IgD-negative memory B cell (primary cell): ENCODE measurements around the gene LYZL2. TPM values are rescaled to one million over a fixed set of nuclear protein-coding genes. Genes with fewer than 3 reads are reported as not detected.
"Not testable (repeated sequence)": the region's sequence is repeated elsewhere in the genome, so short reads cannot be mapped to it uniquely, and the experiment has no call there.

Experiments
- H3K27ac Mint-ChIP-seq, 3 donors: one replicate each; pipeline ENCODE4 v1.8.0; 2020 to 2022; ENCODE audit warnings: mild to moderate bottlenecking in 3 of 3, mixed read lengths in 3 of 3, moderate library complexity in 1 of 3
- H3K27me3 Mint-ChIP-seq: one replicate; pipeline ENCODE4 v1.8.0; 2021; ENCODE audit warnings: mixed read lengths
- H3K36me3 Mint-ChIP-seq: one replicate; pipeline ENCODE4 v1.8.0; 2020; ENCODE audit warnings: mild to moderate bottlenecking, mixed read lengths
- H3K4me1 Mint-ChIP-seq, 3 donors: one replicate each; pipeline ENCODE4 v1.8.0; 2020 to 2022; ENCODE audit warnings: mixed read lengths in 3 of 3, mild to moderate bottlenecking in 1 of 3
- H3K4me3 Mint-ChIP-seq, 4 donors: one replicate each; pipeline ENCODE4 v1.8.0; 2020 to 2022; ENCODE audit warnings: mild to moderate bottlenecking in 4 of 4, mixed read lengths in 4 of 4, moderate library complexity in 3 of 4
- H3K9me3 Mint-ChIP-seq, 3 donors: one replicate each; pipeline ENCODE4 v1.8.0; 2020 to 2021; ENCODE audit warnings: mixed read lengths in 3 of 3, mild to moderate bottlenecking in 1 of 3
- polyA plus RNA-seq: library from polyadenylated mRNA; unstranded; fragments of 300-500 nt; fragmentation: Illumina TruSeq; gene quantifications from one replicate; pipeline ENCODE4 v1.2.3, GENCODE V29; 2021

The LYZL2 gene
- polyA plus RNA-seq, 1 donor from 2014 or later = not detected

DNA sequence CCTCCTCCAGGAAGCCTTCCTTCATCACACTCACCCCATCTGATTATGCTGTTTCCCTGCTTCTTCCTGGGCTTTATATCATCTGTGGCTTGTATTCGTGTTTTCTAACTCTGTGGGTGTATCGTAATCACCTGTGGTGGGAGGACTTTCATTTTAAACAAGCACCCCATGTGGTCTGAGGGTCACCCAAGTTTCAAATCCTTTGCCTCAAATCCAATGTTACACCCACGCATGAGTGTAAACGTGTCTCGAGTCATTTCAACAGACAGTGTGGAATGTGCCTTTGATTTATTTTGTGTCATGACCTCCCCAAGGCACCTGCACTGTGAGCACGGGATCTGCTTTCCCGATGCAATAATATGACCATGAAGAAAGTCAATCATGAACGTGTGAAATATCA lies 17.5 kb upstream of the LYZL2 start:
- H3K27me3 Mint-ChIP-seq = peaks cover 31% of the 10 kb centered on the region
- peaks cover 0 to 5% (median 0%) of the 10 kb centered on the region in 3 donors for H3K9me3 Mint-ChIP-seq
- no peak overlapping the region for H3K27ac Mint-ChIP-seq
- H3K4me3 Mint-ChIP-seq = no peak overlapping the region
- H3K4me1 Mint-ChIP-seq = no peaks in the 10 kb centered on the region
- H3K36me3 Mint-ChIP-seq = peaks cover 1% of the 10 kb centered on the region

DNA sequence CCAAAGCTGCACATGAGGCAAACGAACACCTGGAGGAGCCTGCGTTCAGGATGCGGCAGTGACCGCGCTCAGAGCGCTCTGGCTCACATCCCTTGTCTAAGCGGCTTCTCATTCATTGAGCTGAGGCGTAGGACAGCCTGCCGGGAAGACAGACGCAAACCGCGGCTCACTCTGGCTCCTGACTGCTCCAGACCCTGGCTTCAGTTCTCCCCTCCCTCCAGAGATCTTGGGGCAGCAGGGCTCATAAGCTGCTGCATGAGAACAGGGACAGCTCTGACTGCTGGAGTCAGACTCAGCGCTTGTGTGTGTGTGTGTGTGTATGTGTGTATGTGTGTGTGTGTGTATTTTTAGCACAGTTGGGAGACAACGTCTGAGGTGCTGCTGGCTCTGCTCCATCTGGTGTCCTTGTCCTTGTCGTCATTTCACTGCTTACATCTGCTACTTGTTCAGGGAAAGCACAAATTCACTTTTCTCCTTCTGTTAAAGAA lies 15.8 kb upstream of the LYZL2 start:
- H3K4me1 Mint-ChIP-seq = no peaks in the 10 kb centered on the region

DNA sequence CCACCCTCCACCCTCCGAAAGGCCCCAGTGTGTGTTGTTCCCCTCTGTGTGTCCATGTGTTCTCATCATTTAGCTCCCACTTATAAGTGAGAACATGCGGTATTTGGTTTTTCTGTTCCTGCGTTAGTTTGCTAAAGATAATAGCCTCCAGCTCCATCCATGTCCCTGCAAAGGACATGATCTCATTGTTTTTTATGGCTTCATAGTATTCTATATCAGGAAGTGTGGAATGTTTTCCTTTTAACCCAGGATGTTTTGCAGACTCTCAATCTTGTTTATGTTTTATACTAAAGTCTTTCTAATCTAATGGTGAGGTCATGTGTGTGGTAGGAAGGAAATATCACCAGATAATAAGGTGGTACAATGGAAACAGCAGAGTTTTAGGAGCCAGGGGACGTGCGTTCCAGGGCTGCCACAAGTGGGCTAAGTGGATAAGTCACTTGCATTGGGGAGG lies 14.9 kb upstream of the LYZL2 start:
- H3K9me3 Mint-ChIP-seq, H3K27ac Mint-ChIP-seq, H3K4me1 Mint-ChIP-seq, H3K36me3 Mint-ChIP-seq, H3K4me3 Mint-ChIP-seq: not testable (repeated sequence)
- peaks cover 32% of the 10 kb centered on the region for H3K27me3 Mint-ChIP-seq

More for the DNA sequence above, 15.8 kb upstream of the LYZL2 start:
- Mint-ChIP-seq H3K9me3 (peaks cover 0 to 5% (median 0%) of the 10 kb centered on the region in 3 donors), H3K36me3 (peaks cover 1% of the 10 kb centered on the region), H3K4me3 (no peak overlapping the region), H3K27ac (no peak overlapping the region), H3K27me3 (peaks cover 34% of the 10 kb centered on the region)

DNA sequence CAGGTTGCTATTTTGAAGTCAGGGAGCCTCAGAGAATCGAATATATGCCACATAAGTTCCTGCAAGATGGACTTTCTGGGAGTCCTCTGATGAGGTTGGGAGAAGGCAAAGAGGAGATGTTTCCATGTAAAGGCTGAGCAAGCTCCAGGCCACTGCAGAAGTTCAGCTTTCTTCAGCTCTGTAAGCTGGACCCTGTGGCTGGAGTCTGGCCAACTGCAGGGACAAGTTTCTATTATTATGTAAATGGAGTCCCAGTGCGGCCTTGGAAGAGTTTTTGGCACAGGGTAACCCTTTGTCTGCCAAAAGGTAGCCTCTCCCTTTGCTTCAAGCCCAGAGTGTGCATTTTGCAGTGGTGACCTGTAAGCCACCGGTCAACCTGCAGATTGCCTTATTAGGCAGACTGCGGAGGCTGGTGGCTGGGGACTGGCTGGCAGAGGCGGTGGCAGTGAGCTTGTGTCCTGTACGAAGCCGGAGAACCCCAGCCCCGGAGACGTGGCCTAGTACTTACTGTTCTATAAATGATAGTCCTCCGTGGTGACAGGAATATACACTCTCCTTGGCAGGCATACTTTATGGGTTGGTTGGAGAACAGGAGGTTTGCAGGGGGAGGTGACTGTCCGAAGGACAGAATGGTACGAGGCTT lies 14.1 kb upstream of the LYZL2 start:
- not testable (repeated sequence) for H3K36me3 Mint-ChIP-seq, H3K4me3 Mint-ChIP-seq, H3K27ac Mint-ChIP-seq, H3K9me3 Mint-ChIP-seq, H3K4me1 Mint-ChIP-seq
- peaks cover 27% of the 10 kb centered on the region for H3K27me3 Mint-ChIP-seq

DNA sequence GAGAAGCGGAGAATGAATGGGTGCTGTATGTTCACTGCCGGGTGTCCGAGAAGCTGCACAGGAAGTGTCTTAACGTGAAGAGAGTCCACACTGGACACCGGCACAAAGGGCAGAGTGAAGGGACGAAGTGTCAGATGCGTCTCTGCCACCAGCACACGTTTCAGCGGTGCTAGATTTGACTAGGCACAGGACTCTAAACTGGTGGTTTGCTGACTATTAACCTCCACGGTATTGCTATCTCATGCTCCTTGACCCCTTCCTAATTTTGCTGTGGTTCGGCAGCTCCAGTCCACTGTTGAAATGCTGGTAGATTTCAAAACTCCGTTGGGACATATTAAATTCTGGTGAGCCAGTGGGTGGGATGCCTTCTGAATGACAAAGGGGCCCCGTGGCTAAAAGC lies 13.3 kb upstream of the LYZL2 start:
- H3K27me3 Mint-ChIP-seq = peaks cover 27% of the 10 kb centered on the region
- H3K9me3 Mint-ChIP-seq, H3K27ac Mint-ChIP-seq, H3K36me3 Mint-ChIP-seq, H3K4me1 Mint-ChIP-seq, H3K4me3 Mint-ChIP-seq: not testable (repeated sequence)

DNA sequence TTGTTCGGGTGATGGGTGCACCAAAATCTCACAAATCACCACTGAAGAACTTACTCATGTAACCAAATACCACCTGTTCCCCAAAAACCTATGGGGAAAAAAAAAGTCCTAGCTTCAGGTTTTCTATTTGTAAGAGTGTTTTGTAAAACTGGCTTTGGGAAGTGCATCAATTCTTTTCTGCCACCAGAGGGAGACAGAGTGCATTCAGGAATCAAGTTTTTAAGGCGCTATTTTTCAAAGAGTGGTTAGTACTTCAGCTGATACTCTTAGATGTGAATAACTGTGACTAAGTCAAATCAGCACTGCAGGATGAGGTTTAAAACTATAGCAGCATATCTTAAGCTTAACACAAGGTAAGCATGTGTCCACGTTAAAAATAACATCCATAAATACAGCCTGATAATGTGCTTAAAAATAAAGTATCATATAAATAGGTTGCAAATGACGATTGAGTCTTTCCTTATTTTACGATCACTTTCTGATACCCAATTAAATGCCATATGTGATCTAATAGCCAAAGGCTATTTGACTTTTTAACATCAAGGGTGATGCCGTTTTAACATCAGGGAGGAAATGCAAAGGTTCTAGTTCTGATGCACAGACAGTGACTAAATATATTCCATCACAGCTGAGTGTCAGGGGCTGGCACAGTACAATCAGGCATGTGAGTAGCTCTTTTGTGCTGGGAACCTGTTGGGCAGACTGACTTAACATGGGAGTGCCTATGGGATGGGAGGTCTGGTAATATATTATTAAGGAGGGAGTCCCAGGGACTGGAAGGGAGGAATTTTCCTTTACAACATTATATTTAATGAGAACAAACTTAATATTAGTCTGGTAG lies 10.6 kb upstream of the LYZL2 start:
- H3K36me3 Mint-ChIP-seq = no peaks in the 10 kb centered on the region
- no peaks in the 10 kb centered on the region for H3K4me1 Mint-ChIP-seq
- H3K27ac Mint-ChIP-seq = peak overlapping the region in 1 of 3 donors; percentile 9
- peaks cover 15% of the 10 kb centered on the region for H3K27me3 Mint-ChIP-seq
- no peaks in the 10 kb centered on the region for H3K9me3 Mint-ChIP-seq
- no peak overlapping the region for H3K4me3 Mint-ChIP-seq

DNA sequence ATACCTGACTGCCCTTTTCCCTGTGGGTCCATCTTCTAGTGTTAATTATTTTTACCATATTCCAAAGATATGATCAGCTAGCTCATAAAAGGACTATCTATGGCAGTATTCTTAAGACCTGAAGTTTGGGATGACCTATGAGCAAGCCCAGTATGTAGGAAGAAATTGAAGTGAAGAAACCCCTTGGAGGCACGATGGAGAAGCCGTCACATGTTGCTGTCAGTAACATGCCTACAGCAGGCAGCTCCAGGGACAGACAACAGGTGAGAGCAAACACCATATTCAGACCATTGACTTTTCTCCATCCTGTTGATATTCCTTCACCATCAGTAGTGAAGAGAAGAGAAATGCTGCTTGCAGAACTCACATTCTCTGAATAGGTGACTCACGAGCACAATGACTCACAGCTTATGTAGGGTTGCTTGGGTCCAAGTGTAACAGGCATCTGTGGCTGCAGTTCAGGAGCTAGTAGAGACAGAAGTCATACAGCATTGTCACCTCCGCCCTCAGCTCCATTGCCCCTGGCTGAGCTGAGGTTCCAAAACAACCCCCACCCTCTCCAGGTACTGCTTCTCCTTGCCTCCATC lies 8.4 kb upstream of the LYZL2 start:
- no peaks in the 10 kb centered on the region for H3K36me3 Mint-ChIP-seq
- no peak overlapping the region for H3K4me3 Mint-ChIP-seq
- H3K4me1 Mint-ChIP-seq = no peaks in the 10 kb centered on the region
- H3K9me3 Mint-ChIP-seq = no peaks in the 10 kb centered on the region
- no peak overlapping the region for H3K27ac Mint-ChIP-seq
- H3K27me3 Mint-ChIP-seq = peaks cover 20% of the 10 kb centered on the region

DNA sequence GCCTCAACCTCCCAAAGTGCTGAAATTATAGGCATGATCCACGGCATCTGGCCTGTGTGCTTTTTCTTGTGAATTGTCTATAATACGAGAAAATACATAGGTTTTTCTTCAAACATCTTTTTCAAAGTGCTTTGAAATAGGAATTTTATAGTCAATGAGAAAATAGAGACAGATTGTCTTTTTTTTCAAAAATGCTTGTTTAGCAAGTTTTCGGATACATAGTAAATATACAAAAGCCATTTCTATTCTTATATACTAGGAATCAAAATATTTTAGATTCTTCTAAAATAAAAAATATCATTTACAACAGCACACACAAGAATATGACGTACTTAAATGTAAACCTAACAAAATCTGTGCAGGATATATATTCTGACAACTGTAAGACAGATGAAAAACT lies 1.6 kb upstream of the LYZL2 start:
- Mint-ChIP-seq H3K27me3 (peaks cover 11% of the 10 kb centered on the region), H3K9me3 (no peaks in the 10 kb centered on the region)

DNA sequence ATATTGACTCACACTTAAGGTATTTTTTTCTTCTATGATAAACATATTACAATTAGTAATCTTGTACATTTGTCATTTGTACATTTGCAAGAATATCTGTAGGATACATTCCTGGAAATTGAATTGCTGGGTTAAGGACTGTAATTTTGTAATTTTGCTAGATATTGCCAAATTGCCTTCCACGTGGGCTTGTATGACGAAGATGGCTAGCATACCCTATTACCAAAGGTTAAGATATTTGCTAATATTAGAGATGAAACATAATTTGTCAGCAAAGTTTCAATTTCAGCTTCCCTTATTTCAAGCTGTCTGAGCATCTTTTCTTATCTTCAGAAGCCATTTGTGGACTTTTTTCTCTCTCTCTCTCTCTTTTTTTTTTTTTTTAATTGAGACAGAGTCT lies 1.0 kb upstream of the LYZL2 start:
- Mint-ChIP-seq H3K36me3 (no peaks in the 10 kb centered on the region), H3K27me3 (peaks cover 10% of the 10 kb centered on the region), H3K27ac (no peak overlapping the region), H3K9me3 (no peaks in the 10 kb centered on the region), H3K4me3 (no peak overlapping the region), H3K4me1 (no peaks in the 10 kb centered on the region)

More for the DNA sequence above, 1.6 kb upstream of the LYZL2 start:
- H3K4me3 Mint-ChIP-seq = no peak overlapping the region
- H3K4me1 Mint-ChIP-seq = no peaks in the 10 kb centered on the region
- H3K36me3 Mint-ChIP-seq = no peaks in the 10 kb centered on the region
- H3K27ac Mint-ChIP-seq = no peak overlapping the region

DNA sequence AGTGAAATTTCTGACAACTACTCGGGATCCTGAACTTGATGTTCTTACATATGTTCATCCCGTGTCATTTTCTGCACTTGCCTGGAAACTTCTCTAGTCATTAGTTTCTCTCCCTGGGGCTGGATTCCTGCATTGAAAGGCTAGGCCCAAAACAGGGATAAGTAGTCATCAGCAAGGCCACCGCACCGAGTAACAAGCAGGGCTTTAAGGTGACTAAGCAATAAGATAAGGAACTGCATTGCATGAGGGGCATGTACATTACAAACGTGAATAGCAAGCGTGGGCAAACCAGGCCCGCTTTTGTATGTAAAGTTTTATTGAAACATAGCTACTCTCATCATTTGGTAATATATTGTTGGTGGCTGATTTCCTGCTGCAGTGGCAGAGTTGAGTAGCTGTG lies 977 bp downstream of the LYZL2 start:
- not testable (repeated sequence) for H3K4me1 Mint-ChIP-seq, H3K4me3 Mint-ChIP-seq, H3K27ac Mint-ChIP-seq, H3K27me3 Mint-ChIP-seq, H3K36me3 Mint-ChIP-seq, H3K9me3 Mint-ChIP-seq

DNA sequence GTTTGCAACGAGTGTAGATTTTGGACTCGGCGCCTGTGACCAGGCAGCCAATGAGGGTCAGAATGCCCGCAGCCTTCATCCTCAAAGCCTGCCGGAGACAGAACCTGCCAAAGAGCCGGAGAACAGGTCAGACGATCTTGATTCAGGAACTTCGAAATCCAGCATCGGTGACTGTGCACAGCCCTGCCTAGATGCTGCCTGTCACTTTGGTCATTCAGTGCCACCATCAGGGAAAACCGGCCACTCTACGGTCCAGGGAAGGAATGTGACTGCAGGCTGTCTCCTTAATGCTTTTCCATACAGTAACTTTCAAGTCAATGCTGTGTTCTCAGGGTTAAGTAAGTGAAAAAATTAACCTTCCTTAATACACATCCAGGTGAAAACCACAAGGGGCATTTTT lies 2.7 kb downstream of the LYZL2 start:
- not testable (repeated sequence) for H3K27me3 Mint-ChIP-seq, H3K9me3 Mint-ChIP-seq, H3K4me3 Mint-ChIP-seq, H3K4me1 Mint-ChIP-seq, H3K36me3 Mint-ChIP-seq, H3K27ac Mint-ChIP-seq

DNA sequence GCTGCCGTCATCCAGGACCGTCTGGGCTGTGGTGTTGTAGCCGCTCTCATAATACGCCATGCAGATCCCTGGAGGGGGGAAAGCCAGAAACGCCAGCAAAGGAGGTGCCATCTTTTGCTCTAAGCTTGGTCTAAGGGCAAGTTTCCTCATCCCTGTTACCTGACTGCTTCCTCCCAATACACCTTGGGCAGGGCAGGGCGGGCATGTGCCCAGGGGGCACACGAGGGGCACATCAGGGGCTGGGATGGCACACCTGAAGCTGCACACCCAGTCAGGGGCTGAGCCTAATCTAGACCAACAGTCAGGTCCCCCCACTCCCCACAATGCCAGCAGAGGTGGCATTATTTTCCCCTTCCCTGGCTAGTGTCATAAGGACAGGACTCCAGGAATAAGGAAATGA lies 3.4 kb downstream of the LYZL2 start:
- not testable (repeated sequence) for H3K27me3 Mint-ChIP-seq, H3K9me3 Mint-ChIP-seq, H3K27ac Mint-ChIP-seq, H3K4me3 Mint-ChIP-seq, H3K36me3 Mint-ChIP-seq, H3K4me1 Mint-ChIP-seq

DNA sequence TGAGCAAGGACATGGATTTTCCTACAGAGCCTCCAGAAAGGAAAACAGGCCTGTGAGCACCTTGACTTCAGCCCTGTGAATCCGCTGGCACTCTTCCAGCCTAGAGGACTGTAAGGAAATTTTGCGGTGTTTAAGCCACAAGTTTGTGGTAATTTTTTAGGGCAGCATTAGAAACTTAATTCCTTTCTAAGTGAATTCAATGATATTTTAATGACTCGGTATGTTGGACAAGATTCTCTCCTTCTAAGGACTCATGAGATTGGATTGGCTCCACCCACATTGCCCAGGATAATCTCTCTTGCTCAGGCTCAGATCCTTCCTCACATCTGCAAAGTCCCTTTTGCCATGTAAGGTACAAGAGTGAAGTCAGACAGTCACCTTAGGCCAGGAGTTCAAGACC lies 4.5 kb downstream of the LYZL2 start:
- Mint-ChIP-seq H3K27me3 (peaks cover 3% of the 10 kb centered on the region), H3K36me3 (no peaks in the 10 kb centered on the region), H3K4me3 (no peak overlapping the region), H3K27ac (no peak overlapping the region), H3K4me1 (peaks cover 0 to 2% (median 0%) of the 10 kb centered on the region in 3 donors), H3K9me3 (no peaks in the 10 kb centered on the region)

DNA sequence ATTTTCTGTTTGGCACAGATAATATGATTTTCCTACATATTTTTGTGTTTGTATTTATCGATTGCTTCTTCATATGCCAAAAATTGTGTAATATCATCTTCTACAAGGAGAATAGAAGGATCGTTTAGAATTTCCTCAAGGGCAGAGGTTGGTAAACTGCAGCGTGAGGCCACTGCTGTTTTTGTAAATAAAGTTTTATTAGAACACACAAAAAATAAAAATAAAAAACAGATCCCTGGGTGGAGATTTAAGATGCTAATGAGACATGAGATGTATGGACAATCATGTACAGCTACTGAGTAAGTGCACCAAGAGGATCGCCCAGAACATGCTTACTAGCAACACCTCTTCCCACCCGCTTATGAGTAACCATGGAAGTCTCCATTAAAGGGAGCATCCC lies 9.6 kb downstream of the LYZL2 start:
- Mint-ChIP-seq H3K4me3 (no peak overlapping the region), H3K9me3 (peaks cover 0 to 2% (median 0%) of the 10 kb centered on the region in 3 donors), H3K27me3 (peaks cover 3% of the 10 kb centered on the region), H3K36me3 (no peaks in the 10 kb centered on the region), H3K4me1 (peaks cover 0 to 2% (median 0%) of the 10 kb centered on the region in 3 donors), H3K27ac (no peak overlapping the region)

DNA sequence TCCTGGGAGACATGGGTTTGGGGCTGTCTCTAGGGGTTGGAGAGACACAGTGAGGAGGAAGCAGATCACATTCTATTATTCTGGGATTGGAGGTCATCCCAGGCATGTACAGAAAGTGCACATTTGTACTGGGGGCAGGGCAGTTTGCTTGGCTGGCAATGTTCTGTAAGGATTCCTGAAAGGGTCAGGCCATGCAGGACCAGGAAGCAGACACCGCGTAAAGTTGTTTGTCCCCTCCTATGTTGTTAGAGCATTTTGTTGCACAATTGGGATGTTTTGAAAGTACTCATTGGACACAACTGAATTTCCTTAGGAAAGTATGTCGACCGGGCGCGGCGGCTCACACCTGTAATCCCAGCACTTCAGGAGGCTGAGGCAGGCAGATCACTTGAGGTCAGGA lies 12.5 kb downstream of the LYZL2 start:
- peaks cover 10% of the 10 kb centered on the region for H3K27me3 Mint-ChIP-seq
- peaks cover 0 to 2% (median 0%) of the 10 kb centered on the region in 3 donors for H3K4me1 Mint-ChIP-seq
- no peak overlapping the region for H3K27ac Mint-ChIP-seq
- H3K9me3 Mint-ChIP-seq = peaks cover 0 to 2% (median 0%) of the 10 kb centered on the region in 3 donors
- H3K36me3 Mint-ChIP-seq = no peaks in the 10 kb centered on the region
- H3K4me3 Mint-ChIP-seq = no peak overlapping the region
